Astrocyte (in vitro differentiated cells and primary cell): ENCODE data around the gene IGFALS. TPM values are rescaled to one million over a fixed set of nuclear protein-coding genes. Genes with fewer than 3 reads are reported as not detected.
A peak's percentile ranks its signal among the peaks of the same experiment; 100 is the strongest.

Experiments used
- DNase-seq: peaks from one replicate; pipeline ENCODE4 v3.0.0-alpha.2; 2010; ENCODE audit warnings: low read depth
- FAIRE-seq: peaks from 2 replicates; lab custom pipeline; 2011; peaks lifted over from hg19 to GRCh38; lab: Jason Lieb, UNC
- H2AFZ ChIP-seq: 2 replicates; pipeline ENCODE4 v1.6.0; 2012; ENCODE audit warnings: low read depth, low read length, inconsistent platforms
- H3K27ac ChIP-seq: 2 replicates; pipeline ENCODE4 v1.5.1; 2011; ENCODE audit warnings: low read depth, low read length, inconsistent platforms
- H3K27me3 ChIP-seq: 2 replicates; pipeline ENCODE4 v1.6.0; 2011; ENCODE audit warnings: low read length, inconsistent platforms; ENCODE audit not compliant: insufficient read depth
- H3K36me3 ChIP-seq: 2 replicates; pipeline ENCODE4 v1.5.1; 2011; ENCODE audit warnings: low read length, inconsistent platforms; ENCODE audit not compliant: insufficient read depth
- H3K4me1 ChIP-seq: 2 replicates; pipeline ENCODE4 v1.5.1; 2011; ENCODE audit warnings: low read length, inconsistent platforms; ENCODE audit not compliant: insufficient read depth
- H3K4me2 ChIP-seq: 2 replicates; pipeline ENCODE4 v1.6.0; 2012; ENCODE audit warnings: low read length, inconsistent platforms
- H3K4me3 ChIP-seq: 2 replicates; pipeline ENCODE4 v1.5.1; 2011; ENCODE audit warnings: low read depth, mild to moderate bottlenecking, low read length, inconsistent platforms; ENCODE audit not compliant: insufficient read depth
- H3K79me2 ChIP-seq: 2 replicates; pipeline ENCODE4 v1.6.0; 2012; ENCODE audit warnings: mild to moderate bottlenecking, low read length, inconsistent platforms; ENCODE audit not compliant: insufficient read depth
- H3K9ac ChIP-seq: 2 replicates; pipeline ENCODE4 v1.6.0; 2012; ENCODE audit warnings: mild to moderate bottlenecking, low read length, inconsistent platforms
- H3K9me3 ChIP-seq: 2 replicates; pipeline ENCODE4 v1.5.1; 2012; ENCODE audit warnings: low read depth, mild to moderate bottlenecking, low read length, inconsistent platforms; ENCODE audit not compliant: insufficient read depth
- H4K20me1 ChIP-seq: 2 replicates; pipeline ENCODE4 v1.6.0; 2012; ENCODE audit warnings: low read length, inconsistent platforms; ENCODE audit not compliant: insufficient read depth
- H3K27ac Mint-ChIP-seq: one replicate; pipeline ENCODE4 v1.8.0; 2021; ENCODE audit warnings: mild to moderate bottlenecking, mixed read lengths; ENCODE audit not compliant: unreplicated experiment
- H3K27me3 Mint-ChIP-seq: one replicate; pipeline ENCODE4 v1.8.0; 2021; ENCODE audit warnings: low read depth, mixed read lengths; ENCODE audit not compliant: unreplicated experiment
- H3K36me3 Mint-ChIP-seq: one replicate; pipeline ENCODE4 v1.8.0; 2021; ENCODE audit warnings: low read depth, mixed read lengths; ENCODE audit not compliant: unreplicated experiment
- H3K4me1 Mint-ChIP-seq: one replicate; pipeline ENCODE4 v1.8.0; 2021; ENCODE audit warnings: low read depth, mixed read lengths; ENCODE audit not compliant: unreplicated experiment
- H3K4me3 Mint-ChIP-seq: one replicate; pipeline ENCODE4 v1.8.0; 2021; ENCODE audit warnings: mild to moderate bottlenecking, moderate library complexity, mixed read lengths; ENCODE audit not compliant: unreplicated experiment
- H3K9me3 Mint-ChIP-seq: one replicate; pipeline ENCODE4 v1.8.0; 2021; ENCODE audit warnings: mild to moderate bottlenecking, mixed read lengths; ENCODE audit not compliant: unreplicated experiment
- CTCF ChIP-seq: IDR thresholded peaks from 2 replicates; pipeline ENCODE4 v1.5.1; 2011; ENCODE audit warnings: low read depth, mild to moderate bottlenecking, inconsistent platforms, low read length, moderate library complexity; ENCODE audit not compliant: insufficient read depth
- EZH2 ChIP-seq: IDR thresholded peaks from 2 replicates; pipeline ENCODE4 v1.6.1; 2012; ENCODE audit warnings: mild to moderate bottlenecking, low read length, inconsistent platforms; ENCODE audit not compliant: insufficient read depth
- total RNA-seq: library from RNA; stranded (reverse); gene quantifications from 2 replicates; pipeline ENCODE4 v1.2.1, GENCODE V29; 2021

Gene IGFALS
- total RNA-seq, 1 donor from 2014 or later = not detected

- Mint-ChIP-seq H3K9me3 (no peaks in the 10 kb centered on the region), H3K36me3 (peaks cover 6% of the 10 kb centered on the region), H3K27ac (peak overlapping the region; percentile 98), H3K4me3 (peak overlapping the region; percentile 54), H3K27me3 (no peaks in the 10 kb centered on the region), H3K4me1 (peaks cover 19% of the 10 kb centered on the region)
- peak overlapping the region; percentile 99 for H3K27ac ChIP-seq
- H3K9me3 ChIP-seq = no peaks in the 10 kb centered on the region
- peak overlapping the region; percentile 83 for H3K4me2 ChIP-seq
- H3K4me1 ChIP-seq = peaks cover 34% of the 10 kb centered on the region
- no peak overlapping the region for H2AFZ ChIP-seq
- H3K36me3 ChIP-seq = peaks cover 7% of the 10 kb centered on the region
- peaks cover 25% of the 10 kb centered on the region for H4K20me1 ChIP-seq
- TF ChIP-seq CTCF = no peak
- TF ChIP-seq EZH2 = no peak
- H3K9ac ChIP-seq = peak overlapping the region; percentile 88
- H3K27me3 ChIP-seq = no peaks in the 10 kb centered on the region
- FAIRE-seq (peak; percentile 86), DNase-seq (peak; percentile 97)
- H3K79me2 ChIP-seq = peaks cover 9% of the 10 kb centered on the region
- H3K4me3 ChIP-seq = peak overlapping the region; percentile 44
Measured at GRCh38 chr16:1745900-1746692, 47.4 kb downstream of the IGFALS start.

GRCh38 chr16:1745181-1745899 lies 48.2 kb downstream of the IGFALS start:
- Mint-ChIP-seq H3K4me1 (peaks cover 19% of the 10 kb centered on the region), H3K4me3 (peak overlapping the region; percentile 54), H3K36me3 (peaks cover 6% of the 10 kb centered on the region), H3K9me3 (no peaks in the 10 kb centered on the region), H3K27ac (peak overlapping the region; percentile 98), H3K27me3 (no peaks in the 10 kb centered on the region)
- Histone ChIP-seq H3K27me3 (no peaks in the 10 kb centered on the region), H3K36me3 (peaks cover 10% of the 10 kb centered on the region), H3K4me1 (peaks cover 34% of the 10 kb centered on the region), H3K9ac (peak overlapping the region; percentile 88), H3K9me3 (no peaks in the 10 kb centered on the region), H3K4me2 (peak overlapping the region; percentile 83), H2AFZ (no peak overlapping the region), H3K27ac (peak overlapping the region; percentile 99), H4K20me1 (peaks cover 33% of the 10 kb centered on the region), H3K4me3 (peak overlapping the region; percentile 44), H3K79me2 (peaks cover 16% of the 10 kb centered on the region)
- FAIRE-seq = peak; percentile 43
- TF ChIP-seq EZH2 = no peak
- TF ChIP-seq CTCF = peak; percentile 14
- peak; percentile 88 for DNase-seq
